ENCODE measurements around the gene NCOA6.

The NCOA6 gene

GRCh38 chr20:34669094-34669493, 156.4 kb downstream of the NCOA6 start:
- in situ Hi-C loops (cut with MboI; ENCODE audit: low sequenced_read_pairs), result no loop called here
